Stimulated activated CD4-positive, alpha-beta T cell treated with anti-CD3 and anti-CD28 coated beads, Interleukin-2, amount 100 ng/mL, for 4 hours (primary cell): ENCODE measurements around the gene NUB1.

ENCODE experiments used
- DNase-seq: peaks from one replicate; pipeline ENCODE4 v3.0.0-alpha.2; 2020; ENCODE audit warnings: low read depth

The NUB1 gene

GRCh38 chr7:151425670-151426440 lies 84.2 kb downstream of the NUB1 start:
- no peak for DNase-seq

GRCh38 chr7:151426441-151426903 lies 84.9 kb downstream of the NUB1 start:
- DNase-seq = no peak

- no peak for DNase-seq
Observed at GRCh38 chr7:151426904-151427704, 85.5 kb downstream of the NUB1 start.

GRCh38 chr7:151427705-151428377 lies 86.2 kb downstream of the NUB1 start:
- no peak for DNase-seq
